Activated CD8-positive, alpha-beta memory T cell treated with anti-CD3 and anti-CD28 coated beads, Interleukin-2, amount 10 ng/mL, durations not matched to agents 7 days and 5 days (primary cell): ENCODE measurements around the gene PGAM2. TPM values are rescaled to one million over a fixed set of nuclear protein-coding genes. Genes with fewer than 3 reads are reported as not detected.

Experiments used
- ATAC-seq: fragments of 150-1000 bp; cut with Tn5 transposase; one replicate; pipeline ENCODE4 v1.10.0; 2021; ENCODE audit warnings: moderate library complexity
- CTCF ChIA-PET: fragments of 350-600 bp; sonication (Branson Sonifier 250); formaldehyde crosslinking; loops from one replicate; lab custom pipeline; 2021; ENCODE audit warnings: antibody characterized with exemption; lab: Charles Lee
- DNase-seq: peaks from one replicate; pipeline ENCODE4 v3.0.0-alpha.2; 2020
- H3K27ac Mint-ChIP-seq: one replicate; pipeline ENCODE4 v1.8.0; 2021; ENCODE audit warnings: mild to moderate bottlenecking, mixed read lengths
- H3K27me3 Mint-ChIP-seq: one replicate; pipeline ENCODE4 v1.8.0; 2021; ENCODE audit warnings: mixed read lengths
- H3K36me3 Mint-ChIP-seq: one replicate; pipeline ENCODE4 v1.8.0; 2021; ENCODE audit warnings: mild to moderate bottlenecking, mixed read lengths
- H3K4me1 Mint-ChIP-seq: one replicate; pipeline ENCODE4 v1.8.0; 2021; ENCODE audit warnings: mixed read lengths
- H3K4me3 Mint-ChIP-seq: one replicate; pipeline ENCODE4 v1.8.0; 2021; ENCODE audit warnings: mild to moderate bottlenecking, moderate library complexity, mixed read lengths
- H3K9me3 Mint-ChIP-seq: one replicate; pipeline ENCODE4 v1.8.0; 2022; ENCODE audit warnings: low read depth, mixed read lengths
- total RNA-seq, 2 experiments: library from RNA; stranded (reverse); gene quantifications; one replicate each; pipeline ENCODE4 v1.2.3, GENCODE V29; 2021

PGAM2 gene
- total RNA-seq, 2 experiments from 2014 or later: 0.58 TPM; not detected in 1

- DNase-seq: no peak
- ATAC-seq: no peak
- no peak overlapping the region for H3K27ac Mint-ChIP-seq
- H3K9me3 Mint-ChIP-seq: no peaks in the 10 kb centered on the region
- CTCF ChIA-PET: interaction anchor here (0.7 to 3.1 kb wide), 2 partner anchors 10 to 14 kb away, joined by 3 to 14 read pairs; no protein-coding TSS in a partner anchor
- H3K27me3 Mint-ChIP-seq: no peaks in the 10 kb centered on the region
- peaks cover 6% of the 10 kb centered on the region for H3K36me3 Mint-ChIP-seq
- peaks cover 27% of the 10 kb centered on the region for H3K4me1 Mint-ChIP-seq
- no peak overlapping the region for H3K4me3 Mint-ChIP-seq
Observed at GRCh38 chr7:44084701-44085100, 19.3 kb upstream of the PGAM2 start.

- no peak for DNase-seq
- Mint-ChIP-seq H3K27me3 (no peaks in the 10 kb centered on the region), H3K36me3 (peaks cover 9% of the 10 kb centered on the region), H3K9me3 (no peaks in the 10 kb centered on the region), H3K27ac (peak overlapping the region; percentile 12), H3K4me3 (peak overlapping the region; percentile 37), H3K4me1 (peaks cover 33% of the 10 kb centered on the region)
- ATAC-seq: no peak
- CTCF ChIA-PET: interaction anchor here (0.9 to 3.1 kb wide), 3 partner anchors 9 to 39 kb away, joined by 3 to 14 read pairs (median 3); partner anchors contain the start of gene DBNL
Observed at GRCh38 chr7:44083796-44084195, 18.4 kb upstream of the PGAM2 start.

GRCh38 chr7:44082541-44083207 is 17.3 kb upstream of the PGAM2 start:
- Mint-ChIP-seq H3K9me3 (no peaks in the 10 kb centered on the region), H3K4me3 (peak overlapping the region; percentile 89), H3K27me3 (no peaks in the 10 kb centered on the region), H3K36me3 (peaks cover 18% of the 10 kb centered on the region), H3K27ac (peak overlapping the region; percentile 67), H3K4me1 (peaks cover 42% of the 10 kb centered on the region)
- DNase-seq (peak; percentile 99), ATAC-seq (peak; percentile 95)
- CTCF ChIA-PET: no interaction called here

GRCh38 chr7:44081266-44081748 is 15.9 kb upstream of the PGAM2 start:
- Mint-ChIP-seq H3K36me3 (peaks cover 20% of the 10 kb centered on the region), H3K4me3 (peak overlapping the region; percentile 89), H3K9me3 (no peaks in the 10 kb centered on the region), H3K27me3 (no peaks in the 10 kb centered on the region), H3K4me1 (peaks cover 45% of the 10 kb centered on the region), H3K27ac (peak overlapping the region; percentile 95)
- CTCF ChIA-PET: interaction anchor here (0.7 to 2.0 kb wide), 10 partner anchors 9 to 484 kb away, joined by 3 to 9 read pairs (median 4); partner anchors contain the start of genes DBNL, POLD2 and YKT6
- DNase-seq (peak; percentile 70), ATAC-seq (no peak)

GRCh38 chr7:44080686-44081265 is 15.4 kb upstream of the PGAM2 start:
- peaks cover 22% of the 10 kb centered on the region for H3K36me3 Mint-ChIP-seq
- DNase-seq (no peak), ATAC-seq (no peak)
- no peaks in the 10 kb centered on the region for H3K27me3 Mint-ChIP-seq
- H3K9me3 Mint-ChIP-seq: no peaks in the 10 kb centered on the region
- H3K4me3 Mint-ChIP-seq: peak overlapping the region; percentile 89
- peaks cover 45% of the 10 kb centered on the region for H3K4me1 Mint-ChIP-seq
- CTCF ChIA-PET: interaction anchor here (0.7 to 2.0 kb wide), 8 partner anchors 8 to 485 kb away, joined by 3 to 9 read pairs (median 4); partner anchors contain the start of gene YKT6
- H3K27ac Mint-ChIP-seq: peak overlapping the region; percentile 95

- ATAC-seq: no peak
- no peaks in the 10 kb centered on the region for H3K9me3 Mint-ChIP-seq
- no peak overlapping the region for H3K4me3 Mint-ChIP-seq
- H3K27ac Mint-ChIP-seq: no peak overlapping the region
- no peak for DNase-seq
- H3K36me3 Mint-ChIP-seq: peaks cover 28% of the 10 kb centered on the region
- CTCF ChIA-PET: interaction anchor here (1.7 to 2.0 kb wide), 3 partner anchors 60 to 122 kb away, joined by 4 to 9 read pairs (median 5); partner anchors contain the start of gene YKT6
- no peaks in the 10 kb centered on the region for H3K27me3 Mint-ChIP-seq
- H3K4me1 Mint-ChIP-seq: peaks cover 45% of the 10 kb centered on the region
Observed at GRCh38 chr7:44080118-44080517, 14.8 kb upstream of the PGAM2 start.

GRCh38 chr7:44079331-44080021 is 14.1 kb upstream of the PGAM2 start:
- no peaks in the 10 kb centered on the region for H3K27me3 Mint-ChIP-seq
- ATAC-seq (no peak), DNase-seq (no peak)
- H3K4me1 Mint-ChIP-seq: peaks cover 45% of the 10 kb centered on the region
- CTCF ChIA-PET: no interaction called here
- no peak overlapping the region for H3K4me3 Mint-ChIP-seq
- H3K27ac Mint-ChIP-seq: no peak overlapping the region
- no peaks in the 10 kb centered on the region for H3K9me3 Mint-ChIP-seq
- H3K36me3 Mint-ChIP-seq: peaks cover 28% of the 10 kb centered on the region

- H3K4me1 Mint-ChIP-seq: peaks cover 50% of the 10 kb centered on the region
- CTCF ChIA-PET: interaction anchor here (1.1 kb wide), 1 partner anchor 122 kb away, joined by 4 read pairs; the partner anchor contains the start of gene YKT6
- no peak for ATAC-seq
Observed at GRCh38 chr7:44078521-44078920, 13.2 kb upstream of the PGAM2 start.

GRCh38 chr7:44077681-44078091 is 12.3 kb upstream of the PGAM2 start:
- peak overlapping the region; percentile 34 for H3K27ac Mint-ChIP-seq
- DNase-seq: no peak
- no peaks in the 10 kb centered on the region for H3K9me3 Mint-ChIP-seq
- peaks cover 47% of the 10 kb centered on the region for H3K4me1 Mint-ChIP-seq
- no peak for ATAC-seq
- CTCF ChIA-PET: interaction anchor here (1.1 kb wide), 1 partner anchor 123 kb away, joined by 4 read pairs; the partner anchor contains the start of gene YKT6
- H3K36me3 Mint-ChIP-seq: peaks cover 30% of the 10 kb centered on the region
- no peak overlapping the region for H3K4me3 Mint-ChIP-seq
- H3K27me3 Mint-ChIP-seq: no peaks in the 10 kb centered on the region

More at GRCh38 chr7:44078521-44078920, 13.2 kb upstream of the PGAM2 start:
- Mint-ChIP-seq H3K27me3 (no peaks in the 10 kb centered on the region), H3K4me3 (no peak overlapping the region), H3K27ac (peak overlapping the region; percentile 34), H3K9me3 (no peaks in the 10 kb centered on the region), H3K36me3 (peaks cover 30% of the 10 kb centered on the region)
- DNase-seq: no peak

GRCh38 chr7:44077061-44077460 is 11.7 kb upstream of the PGAM2 start:
- Mint-ChIP-seq H3K36me3 (peaks cover 30% of the 10 kb centered on the region), H3K4me1 (peaks cover 47% of the 10 kb centered on the region)

GRCh38 chr7:44076101-44076895 is 10.9 kb upstream of the PGAM2 start:
- H3K4me3 Mint-ChIP-seq: no peak overlapping the region
- H3K27ac Mint-ChIP-seq: no peak overlapping the region
- CTCF ChIA-PET: interaction anchor here (0.6 kb wide), 1 partner anchor 778 kb away, joined by 3 read pairs; no protein-coding TSS in a partner anchor
- no peak for ATAC-seq
- DNase-seq: no peak
- no peaks in the 10 kb centered on the region for H3K9me3 Mint-ChIP-seq
- H3K4me1 Mint-ChIP-seq: peaks cover 43% of the 10 kb centered on the region
- H3K27me3 Mint-ChIP-seq: no peaks in the 10 kb centered on the region
- H3K36me3 Mint-ChIP-seq: peaks cover 30% of the 10 kb centered on the region

More at GRCh38 chr7:44077061-44077460, 11.7 kb upstream of the PGAM2 start:
- H3K27ac Mint-ChIP-seq: no peak overlapping the region
- CTCF ChIA-PET: interaction anchor here (0.6 kb wide), 1 partner anchor 777 kb away, joined by 3 read pairs; no protein-coding TSS in a partner anchor
- H3K4me3 Mint-ChIP-seq: no peak overlapping the region
- no peaks in the 10 kb centered on the region for H3K9me3 Mint-ChIP-seq
- DNase-seq (no peak), ATAC-seq (no peak)
- H3K27me3 Mint-ChIP-seq: no peaks in the 10 kb centered on the region
